A549 (cell line): ENCODE measurements around the gene SRRM1. TPM values are rescaled to one million over a fixed set of nuclear protein-coding genes. Genes with fewer than 3 reads are reported as not detected.
"Not testable (repeated sequence)": the region's sequence is repeated elsewhere in the genome, so short reads cannot be mapped to it uniquely, and the experiment has no call there.

Experiments
- ATAC-seq, 2 experiments: fragments of 200-7000 bp in 1 of 2; fragments of >200 bp in 1 of 2; cut with Nextera tagmentation in 1 of 2; cut with Tn5 transposase in 1 of 2; 3 replicates each; pipeline versions ENCODE4 v1.8.0 to v1.9.1; 2018 to 2020; ENCODE audit warnings: mild to moderate bottlenecking in 1 of 2, moderate library complexity in 1 of 2
- CTCF ChIA-PET: fragments of 300-600 bp; sonication (Branson Sonifier 250); formaldehyde crosslinking; extraction: SDS; loops from one replicate; lab custom pipeline; 2021; ENCODE audit warnings: antibody characterized with exemption, inconsistent platforms; lab: Yijun Ruan, JAX
- POLR2A ChIA-PET: fragments of 350-600 bp; formaldehyde crosslinking; extraction: SDS; loops from one replicate; lab custom pipeline; 2021; ENCODE audit warnings: antibody characterized with exemption, inconsistent platforms; lab: Yijun Ruan, JAX
- DNase-seq, 2 experiments: peaks; one replicate each; pipeline versions ENCODE4 v3.0.0 to v3.0.0-alpha.2; 2011 to 2016; ENCODE audit warnings: low read depth in 1 of 2, low spot score in 1 of 2
- FAIRE-seq: peaks from 2 replicates; lab custom pipeline; 2011; peaks lifted over from hg19 to GRCh38; lab: Jason Lieb, UNC
- H3K27ac ChIP-seq, 2 experiments: fragments of >200 bp; sonication (Bioruptor Twin); formaldehyde crosslinking; 3 replicates each; pipeline ENCODE4 v1.5.1; 2016 to 2017
- H3K4me1 ChIP-seq: fragments of >200 bp; sonication (Bioruptor Twin); formaldehyde crosslinking; 3 replicates; pipeline ENCODE4 v1.6.1; 2016
- H3K4me2 ChIP-seq: fragments of >200 bp; sonication (Bioruptor Twin); formaldehyde crosslinking; 3 replicates; pipeline ENCODE4 v1.6.1; 2016
- H3K4me3 ChIP-seq: fragments of >200 bp; sonication (Bioruptor Twin); formaldehyde crosslinking; 3 replicates; pipeline ENCODE4 v1.5.1; 2016
- H3K9me3 ChIP-seq: fragments of >200 bp; sonication (Bioruptor Twin); formaldehyde crosslinking; 3 replicates; pipeline ENCODE4 v1.6.1; 2016
- BCL3 ChIP-seq: fragments of >200 bp; sonication (Bioruptor Twin); formaldehyde crosslinking; IDR thresholded peaks from 3 replicates; pipeline ENCODE4 v1.6.1; 2016
- EHF ChIP-seq: fragments of 250-450 bp; sonication (Bioruptor Pico); IDR thresholded peaks from 2 replicates; pipeline ENCODE4 v1.5.0; 2020; ENCODE audit warnings: mild to moderate bottlenecking
- EHMT2 ChIP-seq: fragments of 200-600 bp; sonication (generic); IDR thresholded peaks from 2 replicates; pipeline ENCODE4 v1.6.1; 2016; ENCODE audit warnings: antibody characterized with exemption, low read depth, mild to moderate bottlenecking, moderate library complexity
- ELK1 ChIP-seq: fragments of 150-350 bp; IDR thresholded peaks from 2 replicates; pipeline ENCODE4 v1.6.1; 2014; ENCODE audit warnings: low read depth, mild to moderate bottlenecking, low read length
- EP300 ChIP-seq, 2 experiments: fragments of >200 bp; sonication (Bioruptor Twin); formaldehyde crosslinking; IDR thresholded peaks; 2 replicates in 1 of 2; 3 replicates in 1 of 2; pipeline ENCODE4 v1.6.1; 2016 to 2017
- ESRRA ChIP-seq: fragments of 150-350 bp; IDR thresholded peaks from 2 replicates; pipeline ENCODE4 v1.6.1; 2014; ENCODE audit warnings: mild to moderate bottlenecking, low read length, borderline replicate concordance
- FOXS1 ChIP-seq: fragments of 250-450 bp; sonication (Bioruptor Pico); IDR thresholded peaks from 2 replicates; pipeline ENCODE4 v1.5.0; 2020; ENCODE audit warnings: mild to moderate bottlenecking, moderate library complexity
- HOXB13 ChIP-seq: fragments of 250-450 bp; sonication (Bioruptor Pico); IDR thresholded peaks from 2 replicates; pipeline ENCODE4 v1.5.0; 2020; ENCODE audit warnings: low read depth, mild to moderate bottlenecking, moderate library complexity
- JUNB ChIP-seq: fragments of >200 bp; sonication (Bioruptor Twin); formaldehyde crosslinking; IDR thresholded peaks from 2 replicates; pipeline ENCODE4 v1.6.1; 2016
- KDM5A ChIP-seq: fragments of 200-600 bp; sonication (generic); IDR thresholded peaks from 2 replicates; pipeline ENCODE4 v1.6.1; 2016; ENCODE audit warnings: antibody characterized with exemption, mild to moderate bottlenecking
- MAFK ChIP-seq: fragments of 450-650 bp; IDR thresholded peaks from 2 replicates; pipeline ENCODE4 v1.6.1; 2014; ENCODE audit not compliant: partially characterized antibody
- NR3C1 ChIP-seq: fragments of >200 bp; sonication (Bioruptor Twin); formaldehyde crosslinking; IDR thresholded peaks from 3 replicates; pipeline ENCODE4 v1.6.1; 2017
- PBX3 ChIP-seq: IDR thresholded peaks from 2 replicates; pipeline ENCODE4 v1.6.1; 2012
- POLR2AphosphoS2 ChIP-seq: conservative IDR thresholded peaks from 2 replicates; pipeline ENCODE4 v1.6.1; 2012; ENCODE audit warnings: low read length, improper control_type of control experiment, inconsistent platforms
- RCOR1 ChIP-seq: fragments of 150-350 bp; IDR thresholded peaks from 2 replicates; pipeline ENCODE4 v1.6.1; 2014; ENCODE audit warnings: antibody characterized with exemption, low read length, low read depth
- RNF2 ChIP-seq: fragments of 200-600 bp; sonication (generic); IDR thresholded peaks from 2 replicates; pipeline ENCODE4 v1.6.1; 2016; ENCODE audit warnings: low read depth, mild to moderate bottlenecking, antibody characterized with exemption, moderate library complexity, borderline replicate concordance
- SREBF2 ChIP-seq: fragments of 450-650 bp; IDR thresholded peaks from 2 replicates; pipeline ENCODE4 v1.6.1; 2014; ENCODE audit warnings: mild to moderate bottlenecking, moderate library complexity
- ZFP36 ChIP-seq: fragments of 450-650 bp; IDR thresholded peaks from 2 replicates; pipeline ENCODE4 v1.6.1; 2014; ENCODE audit warnings: borderline replicate concordance; ENCODE audit not compliant: partially characterized antibody
- ZSCAN20 ChIP-seq: fragments of 250-450 bp; sonication (Bioruptor Pico); IDR thresholded peaks from 2 replicates; pipeline ENCODE4 v1.8.0; 2022; ENCODE audit warnings: mild to moderate bottlenecking, moderate library complexity
- WGBS: methylation state at CpG from one replicate; pipeline ENCODE4 v1.1.6; 2017; ENCODE audit errors: missing lambda C conversion rate; 5-methylcytosine and 5-hydroxymethylcytosine counted together
- polyA plus RNA-seq, 4 experiments: library from polyadenylated mRNA; depleted of rRNA in 3 of 4; stranded (reverse); fragments of >200 nt; fragmentation: RNase III in 1 of 4; extraction: RNeasy Plus Mini Kit Qiagen cat#74134 plus additional on column Dnase treatment in 1 of 4; gene quantifications; 2 replicates in 3 of 4; 3 replicates in 1 of 4; pipeline ENCODE4 v1.2.3, GENCODE V29; 2011 to 2017

The SRRM1 gene
- polyA plus RNA-seq, 2 of the 4 experiments (the other 2 are of a cell fraction) = 59.6 to 72.5 TPM

GRCh38 chr1:24664507-24665033, 21.5 kb downstream of the SRRM1 start:
- FAIRE-seq (no peak), DNase-seq (no peak), ATAC-seq (no peak)
- CTCF ChIA-PET = interaction anchor here (0.9 kb wide), 1 partner anchor 166 kb away, joined by 3 read pairs; no protein-coding TSS in a partner anchor
- Histone ChIP-seq H3K4me2 (no peak overlapping the region), H3K4me3 (no peak overlapping the region), H3K4me1 (peaks cover 6% of the 10 kb centered on the region; the same call in 1 of the 3 replicates), H3K27ac (no peak overlapping the region), H3K9me3 (no peaks in the 10 kb centered on the region)
- TF ChIP-seq SREBF2 = no peak
- no peak for TF ChIP-seq PBX3
- no peak for TF ChIP-seq HOXB13 (CRISPR knock-in tag)
- TF ChIP-seq FOXS1 (CRISPR knock-in tag) = no peak
- no peak for TF ChIP-seq ELK1
- no peak for TF ChIP-seq EHF (CRISPR knock-in tag)
- TF ChIP-seq JUNB = no peak
- no peak for TF ChIP-seq RNF2
- TF ChIP-seq ZFP36 = no peak
- no peak for TF ChIP-seq EP300 (IDR thresholded peaks at IDR 0.05)
- no peak for TF ChIP-seq RCOR1
- no peak for TF ChIP-seq KDM5A
- no peak for TF ChIP-seq EHMT2
- no peak for TF ChIP-seq MAFK
- no peak for TF ChIP-seq BCL3
- TF ChIP-seq POLR2AphosphoS2 = no peak
- TF ChIP-seq ESRRA = no peak
- POLR2A ChIA-PET = no interaction called here
- 75% methylated on average over 2 of the region's 2 CpGs for WGBS

GRCh38 chr1:24666794-24667193, 23.7 kb downstream of the SRRM1 start:
- Histone ChIP-seq H3K4me3 (no peak overlapping the region), H3K4me1 (no peaks in the 10 kb centered on the region), H3K9me3 (no peaks in the 10 kb centered on the region), H3K27ac (no peak overlapping the region), H3K4me2 (no peak overlapping the region)
- POLR2A ChIA-PET = no interaction called here
- DNase-seq (no peak), FAIRE-seq (no peak), ATAC-seq (no peak)
- TF ChIP-seq KDM5A (no peak), NR3C1 (no peak), ZSCAN20 (CRISPR knock-in tag) (no peak), BCL3 (no peak), EHF (CRISPR knock-in tag) (no peak)
- CTCF ChIA-PET = no interaction called here
- WGBS = 94% methylated on average over 11 of the region's 11 CpGs

- not testable (repeated sequence) for H3K4me1 ChIP-seq, H3K4me3 ChIP-seq, H3K9me3 ChIP-seq, ATAC-seq, H3K4me2 ChIP-seq, FAIRE-seq, H3K27ac ChIP-seq, DNase-seq
- CTCF ChIA-PET = interaction anchor here (0.9 to 1.3 kb wide), 4 partner anchors 13 to 159 kb away, joined by 3 to 4 read pairs (median 4); no protein-coding TSS in a partner anchor
- WGBS = 89% methylated on average over 4 of the region's 4 CpGs
- POLR2A ChIA-PET = interaction anchor here (1.3 kb wide), 1 partner anchor 12 kb away, joined by 5 read pairs; no protein-coding TSS in a partner anchor
These were observed 28.3 kb downstream of the SRRM1 start for GRCh38 chr1:24671372-24671771.

GRCh38 chr1:24672686-24673085, 29.6 kb downstream of the SRRM1 start:
- H3K9me3 ChIP-seq, H3K4me1 ChIP-seq, FAIRE-seq, ATAC-seq, H3K27ac ChIP-seq, POLR2A ChIA-PET, DNase-seq, H3K4me3 ChIP-seq, H3K4me2 ChIP-seq: not testable (repeated sequence)
- CTCF ChIA-PET = interaction anchor here (1.2 kb wide), 1 partner anchor 158 kb away, joined by 3 read pairs; no protein-coding TSS in a partner anchor
- WGBS = 76% methylated on average over 1 of the region's 1 CpG
